ENCODE measurements around the gene NR5A1.

DNA sequence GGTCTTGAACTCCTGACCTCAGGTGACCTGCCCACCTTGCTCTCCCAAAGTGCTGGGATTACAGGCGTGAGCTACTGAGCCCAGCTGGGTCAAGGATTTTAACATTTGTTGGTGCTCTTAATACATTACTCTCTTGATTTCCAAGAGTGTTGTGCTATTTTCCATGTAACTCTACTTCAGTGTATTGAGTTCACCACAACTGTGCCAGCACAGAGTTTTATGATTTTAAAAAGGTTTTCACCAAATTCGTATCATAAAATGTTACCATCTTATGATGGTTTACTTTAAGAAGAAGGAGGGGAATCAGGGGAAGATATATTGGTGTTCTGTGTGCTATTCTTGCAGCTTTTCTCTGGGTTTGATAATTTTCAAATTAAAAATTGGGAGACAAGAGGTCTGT lies 63.6 kb downstream of the NR5A1 start:
- TF ChIP-seq CTCF (IDR thresholded peaks at IDR 0.05) (no peak), POLR2A (IDR thresholded peaks at IDR 0.05) (no peak)

All from suprapubic skin (tissue), 3 donors.